ENCODE measurements around the gene RASGRF1.

DNA sequence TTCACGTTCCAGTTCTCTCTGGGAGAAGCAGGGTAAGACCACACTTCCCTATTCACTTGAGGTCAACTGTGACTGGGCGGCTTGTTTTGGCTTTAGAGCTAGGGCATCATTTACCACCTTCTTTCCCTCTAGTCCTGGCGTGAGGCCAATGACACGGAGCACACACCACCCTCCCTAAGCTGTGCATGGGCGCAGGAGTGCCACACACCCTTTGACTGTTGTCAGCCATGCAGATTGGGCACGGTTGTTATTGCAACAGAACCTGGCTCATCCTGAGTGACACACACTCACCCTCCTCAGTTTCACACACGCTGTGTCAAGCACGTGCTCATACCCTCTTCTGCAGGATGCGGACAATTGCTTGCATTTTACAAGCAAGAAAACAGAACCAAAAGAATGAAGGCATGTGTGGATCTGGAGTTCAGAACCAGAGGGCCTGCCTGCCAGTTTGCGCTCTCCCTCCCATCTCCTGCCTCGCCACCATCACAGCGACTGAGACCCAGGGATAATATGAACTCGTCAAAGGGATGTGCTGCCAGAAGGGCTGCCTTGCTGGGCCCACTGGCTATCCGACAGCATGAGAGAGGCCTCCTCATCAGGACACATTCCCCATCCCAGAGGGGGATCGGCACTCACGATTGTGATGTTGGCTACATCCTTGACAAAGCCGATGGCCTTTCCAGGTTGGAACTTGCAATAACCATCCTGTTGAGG is 163.3 kb downstream of the RASGRF1 start:
- TF ChIP-seq, protein P1, sequence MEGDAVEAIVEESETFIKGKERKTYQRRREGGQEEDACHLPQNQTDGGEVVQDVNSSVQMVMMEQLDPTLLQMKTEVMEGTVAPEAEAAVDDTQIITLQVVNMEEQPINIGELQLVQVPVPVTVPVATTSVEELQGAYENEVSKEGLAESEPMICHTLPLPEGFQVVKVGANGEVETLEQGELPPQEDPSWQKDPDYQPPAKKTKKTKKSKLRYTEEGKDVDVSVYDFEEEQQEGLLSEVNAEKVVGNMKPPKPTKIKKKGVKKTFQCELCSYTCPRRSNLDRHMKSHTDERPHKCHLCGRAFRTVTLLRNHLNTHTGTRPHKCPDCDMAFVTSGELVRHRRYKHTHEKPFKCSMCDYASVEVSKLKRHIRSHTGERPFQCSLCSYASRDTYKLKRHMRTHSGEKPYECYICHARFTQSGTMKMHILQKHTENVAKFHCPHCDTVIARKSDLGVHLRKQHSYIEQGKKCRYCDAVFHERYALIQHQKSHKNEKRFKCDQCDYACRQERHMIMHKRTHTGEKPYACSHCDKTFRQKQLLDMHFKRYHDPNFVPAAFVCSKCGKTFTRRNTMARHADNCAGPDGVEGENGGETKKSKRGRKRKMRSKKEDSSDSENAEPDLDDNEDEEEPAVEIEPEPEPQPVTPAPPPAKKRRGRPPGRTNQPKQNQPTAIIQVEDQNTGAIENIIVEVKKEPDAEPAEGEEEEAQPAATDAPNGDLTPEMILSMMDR (IDR thresholded peaks at IDR 0.05) = no peak
- no peak for TF ChIP-seq POLR2A (IDR thresholded peaks at IDR 0.05)
- TF ChIP-seq POLR2AphosphoS5 (IDR thresholded peaks at IDR 0.05) = peak in 1 of 3 donors; percentile 2
